KBM-7 (cell line): Measurements from ENCODE around the gene PKD1L1.

Experiments used
- DNase-seq: peaks from one replicate; pipeline ENCODE4 v3.0.0-alpha.2; 2015
- in situ Hi-C: fragments of 300-500 bp; cut with MboI; formaldehyde crosslinking; loops from 2 replicates; pipeline ENCODE4 v1.14.3; 2020; ENCODE audit warnings: low sequenced_read_pairs, low pct_unique_long_range_greater_than_20kb, mixed read lengths

Gene PKD1L1

DNA sequence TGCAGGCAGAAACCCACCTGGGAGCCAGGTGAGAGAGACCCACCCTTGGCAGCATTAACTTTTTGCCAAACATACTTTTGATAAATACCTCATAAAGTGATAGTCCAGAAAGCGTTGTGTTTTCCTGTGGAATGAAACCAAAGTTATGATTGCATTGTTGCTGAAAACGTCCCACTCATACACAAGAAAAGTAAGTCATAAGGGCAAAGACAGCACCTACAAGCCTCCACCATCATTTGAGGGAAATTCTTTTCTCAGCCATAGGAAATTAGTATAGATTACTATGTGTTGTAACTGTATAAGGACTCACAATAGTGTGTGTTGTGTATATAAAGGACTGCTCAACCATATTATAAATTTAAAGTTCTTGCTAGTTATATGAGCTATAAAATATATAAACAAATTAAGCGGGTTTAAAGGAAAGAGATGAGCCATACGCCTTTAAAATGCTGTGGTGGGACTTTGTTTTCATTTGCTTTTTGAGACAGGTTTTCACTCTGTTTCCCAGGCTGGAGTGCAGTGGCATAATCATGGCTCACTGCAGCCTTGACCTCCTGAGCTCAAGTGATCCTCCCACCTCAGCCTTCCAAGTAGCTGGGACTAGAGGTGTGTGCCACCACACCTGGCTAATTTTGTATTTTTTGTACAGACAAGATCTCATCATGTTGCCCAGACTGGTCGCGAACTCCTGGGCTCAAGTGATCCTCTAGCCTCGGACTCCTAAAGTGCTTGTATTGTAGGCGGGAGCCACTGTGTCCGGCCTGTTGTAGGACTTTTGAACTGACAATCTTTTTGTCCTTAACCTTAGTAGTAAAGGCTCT, 160.8 kb downstream of the PKD1L1 start:
- in situ Hi-C loops: no loop called here
- no peak for DNase-seq

DNA sequence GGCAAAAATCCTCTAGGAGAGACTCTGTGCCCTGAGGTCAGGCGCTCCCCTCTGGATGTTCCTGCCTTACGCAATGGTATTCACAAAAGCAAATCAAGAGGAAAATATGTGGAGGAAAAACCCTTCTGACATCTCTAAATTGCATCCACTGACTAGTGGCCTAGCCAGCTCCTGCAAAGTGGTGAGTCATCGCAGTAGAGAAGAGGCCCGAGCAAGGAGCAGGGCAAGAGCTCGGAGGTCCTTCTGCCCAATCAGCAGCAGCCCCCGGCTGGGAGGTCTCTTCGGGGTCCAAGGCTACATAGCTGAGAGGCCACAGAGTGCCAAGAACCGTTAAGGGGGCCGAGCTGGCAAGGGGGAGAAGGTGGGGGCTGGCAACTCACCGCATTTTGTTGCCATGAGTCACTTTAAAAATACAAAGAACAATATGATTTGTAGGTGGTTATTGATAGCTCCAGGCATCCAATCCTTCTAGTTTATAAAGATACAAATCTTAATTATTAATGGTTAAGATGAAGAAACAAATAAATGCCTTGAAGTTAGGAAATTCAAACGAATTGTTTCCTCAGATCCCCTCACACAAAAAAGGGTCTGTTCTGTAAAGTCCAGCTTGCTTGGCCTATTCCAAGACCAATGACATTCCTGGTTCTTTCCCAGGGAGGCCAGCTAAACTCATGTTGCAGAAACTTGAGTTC, 161.6 kb downstream of the PKD1L1 start:
- no peak for DNase-seq
- in situ Hi-C loops: no loop called here

DNA sequence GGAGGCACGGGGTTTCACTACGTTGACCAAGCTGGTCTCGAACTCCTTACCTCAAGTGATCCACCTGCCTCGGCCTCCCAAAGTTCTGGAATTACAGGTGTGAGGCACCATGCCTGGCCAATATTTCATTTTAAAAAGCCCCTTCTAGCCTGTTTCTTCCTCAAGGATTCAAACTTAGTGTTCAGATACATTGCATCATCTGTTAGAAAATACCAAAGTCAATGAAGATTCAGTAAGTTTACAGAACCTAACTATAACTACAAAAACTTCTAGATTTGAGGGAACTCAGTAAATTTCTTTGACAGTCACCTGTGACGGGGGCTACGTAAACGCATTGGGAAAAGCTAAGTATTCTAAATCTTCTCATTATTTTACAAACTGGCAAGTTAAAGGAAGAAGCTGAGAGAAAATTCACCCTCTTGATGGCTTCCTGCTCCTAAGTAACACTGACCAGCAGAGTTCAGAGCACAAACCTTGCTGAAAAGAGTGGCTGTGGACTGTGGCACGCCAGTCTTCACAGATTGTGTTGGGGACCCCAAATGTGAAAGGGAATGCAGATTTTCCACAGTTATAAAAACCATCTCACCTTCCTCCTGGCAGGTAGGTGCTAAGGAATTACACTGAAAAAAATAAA, 162.2 kb downstream of the PKD1L1 start:
- in situ Hi-C loops: no loop called here

DNA sequence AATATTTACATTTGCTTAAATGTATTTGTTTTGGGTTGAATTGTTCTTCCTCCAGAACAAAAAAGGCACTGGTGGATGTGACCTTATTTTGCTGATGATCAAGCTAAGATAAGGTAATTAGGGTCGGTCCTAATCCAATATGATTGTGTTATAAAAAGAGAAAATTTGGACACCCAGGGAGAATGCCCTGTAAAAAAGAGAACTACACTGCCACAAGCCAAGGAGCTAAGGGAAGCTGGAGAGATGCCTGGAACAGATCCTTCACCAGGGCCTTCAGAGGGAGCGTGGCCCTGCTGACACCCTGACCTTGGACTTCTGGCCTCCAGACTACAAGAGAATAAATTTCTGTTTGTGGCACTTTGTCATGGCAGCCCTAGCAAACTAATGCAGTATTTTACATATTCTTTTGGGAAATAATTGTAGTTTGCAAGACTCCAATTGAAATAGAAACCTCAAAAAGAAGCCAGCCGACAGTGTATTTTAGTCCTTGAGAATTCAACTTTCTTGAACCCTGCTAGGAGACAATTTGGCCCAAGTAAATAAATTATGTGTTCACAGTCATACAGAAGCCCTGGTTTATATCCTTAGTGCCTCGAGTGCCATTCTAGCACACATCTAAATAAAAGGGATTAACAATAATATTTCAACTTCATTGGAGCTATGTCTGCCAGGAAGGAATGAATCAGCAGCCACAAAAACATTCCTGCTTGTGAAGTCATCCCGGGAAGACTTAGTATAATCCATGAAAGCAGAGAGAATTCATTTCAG, 164.6 kb downstream of the PKD1L1 start:
- in situ Hi-C loops: no loop called here
- no peak for DNase-seq

More for the DNA sequence above, 162.2 kb downstream of the PKD1L1 start:
- DNase-seq: no peak

DNA sequence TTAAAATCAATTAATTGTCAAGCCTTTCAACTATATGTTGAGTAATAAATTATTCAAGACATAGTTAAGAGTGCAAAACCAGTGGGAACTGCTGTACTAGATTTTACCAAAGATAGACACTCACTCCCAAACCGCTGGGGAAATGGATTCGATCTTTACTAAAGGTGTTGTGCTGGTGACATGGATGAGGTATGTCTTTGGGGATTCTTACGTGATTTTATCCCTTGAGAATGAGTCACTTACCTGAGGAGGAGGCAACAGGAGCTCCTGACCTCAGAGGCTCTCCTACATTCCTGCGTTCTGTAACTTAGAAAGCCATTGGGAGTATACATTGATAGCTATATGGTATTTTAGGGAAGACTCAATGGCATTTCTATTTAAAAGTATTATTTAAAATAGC, 165.5 kb downstream of the PKD1L1 start:
- in situ Hi-C loops: no loop called here
- no peak for DNase-seq

DNA sequence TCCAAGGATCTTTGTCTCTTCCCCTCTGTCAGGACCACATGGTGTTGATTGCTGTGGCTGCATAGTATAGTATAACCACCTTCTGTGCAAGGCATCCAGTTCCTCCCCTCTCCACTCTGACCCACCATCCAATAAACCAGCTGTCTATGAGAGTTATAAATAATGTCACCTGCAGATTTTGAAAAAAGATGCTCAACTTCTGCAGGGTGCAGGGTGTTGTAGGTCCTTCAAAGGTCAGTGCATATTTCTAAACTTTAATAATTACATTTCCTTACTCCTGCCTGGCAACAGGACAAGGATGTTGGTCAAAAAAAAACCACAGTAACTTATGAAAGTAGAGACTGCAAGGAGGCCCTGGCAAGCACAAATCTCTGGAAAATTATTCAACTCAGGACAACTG, 166.2 kb downstream of the PKD1L1 start:
- in situ Hi-C loops: no loop called here
- no peak for DNase-seq

DNA sequence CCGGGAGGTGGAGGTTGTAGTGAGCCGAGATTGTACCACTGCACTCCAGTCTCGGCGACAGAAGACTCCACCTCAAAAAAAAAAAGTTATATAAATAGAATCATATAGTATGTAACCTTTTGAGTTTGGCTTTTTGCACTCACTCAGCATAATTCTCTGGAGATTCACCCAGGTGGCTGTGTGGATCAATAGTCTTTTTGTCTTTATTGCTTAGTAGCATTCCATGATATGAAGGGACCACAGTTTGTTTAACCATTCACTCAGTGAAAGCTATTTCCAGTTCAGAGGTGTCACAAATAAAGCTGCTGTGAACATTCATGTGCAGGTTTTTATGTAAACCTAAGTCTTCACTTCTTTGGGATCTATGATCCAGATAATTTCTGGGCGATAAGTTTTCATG, 167.7 kb downstream of the PKD1L1 start:
- in situ Hi-C loops: no loop called here

DNA sequence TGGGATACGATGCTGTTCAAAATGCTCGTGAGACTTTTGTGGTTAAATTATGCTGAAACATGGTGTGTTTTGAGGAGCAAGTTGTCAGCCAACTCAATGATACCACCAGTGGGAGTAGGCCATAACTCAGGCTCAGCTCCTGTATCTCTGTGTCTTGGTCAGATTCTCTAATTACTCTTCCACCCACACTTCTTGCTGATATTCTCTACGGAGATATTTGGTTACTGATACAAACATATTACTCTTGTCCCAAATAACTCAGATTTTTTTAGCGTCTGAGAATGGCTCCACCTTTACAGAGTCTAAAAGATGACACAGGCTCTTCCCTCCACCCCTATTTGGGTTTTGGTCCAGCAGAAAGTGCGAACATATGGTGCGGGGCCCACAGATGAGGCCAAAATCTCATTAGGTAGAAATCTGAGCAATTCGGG, 168.9 kb downstream of the PKD1L1 start:
- in situ Hi-C loops: no loop called here
- no peak for DNase-seq

More for the DNA sequence above, 167.7 kb downstream of the PKD1L1 start:
- no peak for DNase-seq

DNA sequence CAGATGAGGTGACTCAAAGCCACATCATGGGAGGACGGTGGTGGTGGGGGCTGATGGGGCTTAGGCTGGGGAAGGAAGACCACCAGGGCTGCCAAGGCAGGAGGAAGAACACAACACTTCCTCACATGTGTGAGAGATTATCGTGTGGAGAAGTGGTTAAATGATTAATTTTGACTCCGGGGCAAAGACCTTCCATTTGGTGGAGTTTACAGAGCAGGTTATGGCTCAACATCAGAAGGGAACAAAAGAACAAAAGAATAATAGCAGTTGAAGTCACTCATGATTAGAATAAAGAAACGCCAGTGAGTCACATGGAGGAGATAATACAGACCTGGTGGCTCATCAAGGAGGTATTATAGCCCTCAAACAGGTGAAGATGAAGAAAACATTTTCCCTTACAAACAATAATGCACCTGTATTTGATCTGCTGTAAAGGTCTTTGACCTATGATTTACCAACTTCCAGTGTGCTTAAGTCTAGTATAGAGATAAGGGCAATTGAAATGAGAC, 170.1 kb downstream of the PKD1L1 start:
- DNase-seq: no peak
- in situ Hi-C loops: no loop called here

DNA sequence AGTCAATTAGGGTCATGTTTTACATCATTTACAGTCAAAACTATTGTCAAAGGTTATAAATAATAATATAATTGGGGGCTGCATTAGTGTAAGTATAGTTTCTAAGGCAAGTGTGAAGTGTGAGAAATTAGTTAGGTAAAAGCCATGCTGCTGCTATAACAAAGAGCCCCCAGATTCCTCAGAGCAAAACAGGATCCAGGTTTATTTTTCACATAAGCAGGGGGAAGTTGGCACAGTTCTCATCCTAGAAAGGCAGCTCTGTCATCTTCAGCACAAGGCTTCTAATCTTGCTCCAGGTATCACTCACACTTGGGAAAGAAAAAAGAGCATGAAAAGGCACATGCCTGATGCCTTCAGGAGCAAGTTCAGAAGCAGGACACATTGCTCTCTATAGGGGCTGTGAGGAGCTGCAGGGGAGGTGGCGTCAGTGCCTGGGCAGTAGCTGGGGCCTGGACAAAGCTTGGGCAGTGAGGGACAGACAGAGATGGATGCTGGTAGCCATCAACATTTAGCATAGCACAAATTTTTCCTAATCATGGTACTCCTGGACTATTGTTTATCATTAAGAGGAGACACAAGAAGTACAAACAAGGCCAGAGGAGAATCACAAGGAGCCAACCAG, 170.6 kb downstream of the PKD1L1 start:
- in situ Hi-C loops: no loop called here
- DNase-seq: no peak

DNA sequence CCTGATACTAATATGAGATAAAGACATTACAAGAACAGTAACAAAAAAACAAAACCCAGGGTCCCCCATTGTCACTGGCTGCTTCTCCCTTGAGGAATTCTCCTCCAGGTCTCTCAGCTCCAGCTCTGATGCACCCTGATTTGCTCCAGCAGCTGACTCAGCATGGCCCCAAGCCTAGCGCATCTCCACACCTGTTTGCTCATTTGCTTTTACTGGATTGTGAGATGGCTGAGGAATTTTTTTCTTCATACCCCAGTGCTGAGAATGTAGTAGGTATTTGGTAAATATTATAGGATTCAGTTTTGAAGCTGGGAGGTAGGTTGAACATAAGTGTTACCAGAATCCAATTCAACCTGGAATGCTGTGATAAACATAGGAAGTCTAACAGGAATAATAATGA, 171.9 kb downstream of the PKD1L1 start:
- DNase-seq: no peak
- in situ Hi-C loops: no loop called here

DNA sequence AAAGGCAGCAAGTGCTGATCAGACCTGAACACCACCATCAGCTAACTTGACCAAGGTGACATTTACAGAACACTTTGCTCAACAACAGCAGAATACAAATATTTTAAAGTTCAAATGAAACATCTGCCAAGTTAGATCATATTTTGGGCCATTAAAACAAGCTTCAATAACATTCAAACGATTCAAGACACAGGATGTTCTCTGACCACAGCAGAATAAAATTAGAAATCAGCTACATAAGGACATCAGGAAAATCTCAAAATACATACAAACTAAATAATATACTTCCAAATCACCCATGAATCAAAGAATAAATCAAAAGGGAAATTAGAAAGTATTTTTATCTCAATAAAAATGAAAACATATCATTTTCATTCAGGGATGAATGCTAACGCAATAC, 173.0 kb downstream of the PKD1L1 start:
- DNase-seq: no peak
- in situ Hi-C loops: no loop called here

DNA sequence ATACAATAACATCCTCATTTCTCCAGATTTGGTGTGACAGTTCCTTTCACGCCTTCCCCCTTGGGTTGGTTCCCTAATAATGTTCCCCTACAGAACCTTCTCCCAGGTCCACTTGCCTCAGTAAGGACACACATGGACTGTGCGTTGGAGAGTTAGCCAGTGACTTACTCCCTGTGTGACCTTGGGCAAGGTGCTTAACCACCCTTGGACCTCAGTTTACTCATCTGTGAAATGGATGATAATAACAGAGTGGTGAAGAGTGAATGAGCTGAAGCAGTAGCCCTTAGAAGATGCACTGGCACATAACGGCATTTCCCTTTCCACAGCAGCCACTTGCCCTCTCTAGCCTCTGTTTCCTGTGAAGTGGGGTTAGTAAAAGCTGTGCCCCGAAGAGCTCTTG, 175.8 kb downstream of the PKD1L1 start:
- DNase-seq: no peak
- in situ Hi-C loops: no loop called here

DNA sequence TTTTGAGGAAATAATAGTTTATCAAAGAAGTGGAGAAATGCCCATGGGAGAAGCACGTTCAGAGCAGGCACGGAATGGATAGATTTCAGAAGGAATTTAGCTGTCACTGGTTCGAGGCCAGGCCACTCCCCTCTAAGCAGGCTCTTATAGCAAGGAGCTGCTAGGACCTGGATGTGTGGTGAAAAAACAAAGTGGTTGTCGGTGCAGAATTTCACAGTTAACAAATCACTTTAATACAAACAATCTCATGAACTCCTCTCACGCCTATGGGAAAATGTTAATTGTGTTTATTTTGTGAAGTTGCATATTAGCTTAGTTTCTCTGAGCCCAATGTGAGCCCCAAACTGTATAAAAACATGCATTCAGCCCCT, 176.3 kb downstream of the PKD1L1 start:
- no peak for DNase-seq
- in situ Hi-C loops: no loop called here

DNA sequence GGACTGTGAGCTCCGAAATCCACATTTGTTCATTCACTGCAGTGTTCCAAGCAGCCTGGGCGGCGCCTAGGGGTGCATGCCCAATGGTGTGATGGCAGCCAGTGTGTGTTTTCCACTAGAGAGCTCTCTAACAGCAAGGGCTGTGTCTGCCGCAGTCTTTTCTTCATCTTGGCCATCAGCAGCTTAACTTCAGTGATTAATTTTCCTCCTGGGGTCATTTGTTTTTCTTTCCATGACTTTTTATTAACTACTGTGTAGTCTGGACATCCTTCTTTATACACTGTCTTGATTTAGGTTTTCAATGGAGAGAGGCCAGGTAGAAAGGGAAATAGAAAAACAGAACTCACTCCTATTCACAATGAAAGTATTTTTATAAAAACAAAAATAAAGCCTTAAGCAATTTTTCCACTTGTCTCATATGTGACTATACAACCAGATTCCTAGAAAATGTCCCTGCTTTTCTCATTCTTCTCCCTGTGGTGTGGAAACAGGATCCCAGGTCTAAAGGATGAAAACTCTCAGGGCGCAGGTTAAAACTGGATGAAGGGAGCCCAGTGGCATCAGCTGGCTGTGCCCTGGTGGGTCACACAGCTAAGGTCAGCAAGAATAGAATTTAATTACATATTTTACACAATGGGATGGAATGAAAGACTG, 176.8 kb downstream of the PKD1L1 start:
- in situ Hi-C loops: no loop called here
- DNase-seq: no peak

DNA sequence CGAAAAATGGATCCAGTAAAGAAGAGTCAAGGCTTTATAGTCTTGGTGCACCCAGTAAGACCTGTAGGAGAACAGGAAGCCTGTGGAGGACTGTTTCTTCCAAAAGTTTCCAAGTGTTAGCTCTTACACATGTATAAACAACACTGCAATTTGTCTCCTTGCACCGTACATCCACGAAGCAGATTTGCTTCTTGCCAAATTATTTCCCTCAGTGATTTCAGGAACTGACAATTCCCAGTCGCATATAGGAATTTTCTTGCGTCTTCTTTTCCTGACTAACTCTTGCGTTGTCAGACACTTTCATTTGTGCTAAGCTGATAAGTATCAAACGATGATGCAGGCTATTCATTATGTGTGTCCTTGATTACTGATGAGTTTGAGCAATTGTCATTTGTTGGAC, 182.1 kb downstream of the PKD1L1 start:
- in situ Hi-C loops: no loop called here
- no peak for DNase-seq

DNA sequence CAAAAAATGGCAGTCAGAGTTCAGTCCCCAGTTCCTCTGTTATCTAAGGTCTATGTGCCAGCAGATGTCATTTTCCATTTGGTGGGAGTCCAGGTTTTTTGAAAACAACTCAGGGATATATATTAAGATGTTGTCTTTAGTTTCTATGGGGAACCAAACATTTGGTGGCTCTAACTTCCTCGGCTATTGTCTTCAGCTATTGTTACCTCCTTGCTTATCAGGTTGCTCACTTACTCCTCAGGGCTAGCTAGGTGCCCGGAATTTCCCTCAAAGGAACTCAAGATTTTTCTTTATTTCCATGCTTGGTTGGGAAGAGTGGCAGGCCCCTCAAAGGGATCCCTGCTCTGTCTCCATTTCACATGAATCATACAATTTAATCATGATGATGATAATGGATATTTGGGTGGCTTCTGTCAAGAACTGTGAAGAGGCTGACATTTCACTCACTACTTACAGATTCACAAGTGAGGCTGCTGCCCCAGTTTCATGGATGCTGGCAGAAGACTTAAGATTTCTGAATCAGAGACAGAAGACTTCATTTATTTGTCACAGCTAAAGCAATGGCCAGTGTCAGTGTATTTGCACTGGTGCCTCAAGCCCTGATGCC, 182.8 kb downstream of the PKD1L1 start:
- no peak for DNase-seq
- in situ Hi-C loops: no loop called here

DNA sequence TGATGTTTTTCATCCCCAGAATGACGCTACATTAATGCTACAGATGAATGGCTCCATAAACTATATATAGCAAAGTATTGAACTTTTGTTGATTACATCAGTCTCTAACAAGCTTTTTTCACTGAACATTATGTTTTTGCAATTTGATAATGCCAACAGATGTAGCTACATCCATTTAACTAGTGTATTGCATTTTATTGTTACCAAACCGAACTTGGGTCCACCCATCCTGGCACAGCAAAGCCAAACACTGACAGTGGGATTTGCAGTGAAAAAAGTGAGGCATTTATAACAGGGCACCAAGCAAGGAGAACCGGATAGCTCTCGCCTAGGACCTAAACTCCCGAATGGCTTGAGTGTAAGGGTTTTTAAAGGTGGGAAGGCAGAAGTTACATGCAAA, 183.5 kb downstream of the PKD1L1 start:
- in situ Hi-C loops: no loop called here
- no peak for DNase-seq
